ENCODE data around the gene ZNF575.

DNA sequence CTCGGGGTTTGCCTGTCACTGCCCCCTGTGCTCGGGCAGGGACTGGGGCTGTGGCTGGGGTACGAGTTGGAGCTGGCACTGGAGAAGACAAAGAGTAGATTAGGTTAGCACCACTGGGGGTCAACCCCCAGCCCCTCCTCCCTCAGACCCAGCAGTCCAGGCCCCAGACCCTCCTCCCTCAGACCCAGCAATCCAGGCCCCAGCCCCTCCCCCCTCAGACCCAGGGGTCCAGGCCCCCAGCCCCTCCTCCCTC is 19.1 kb downstream of the ZNF575 start:
- TF ChIP-seq, protein P1, sequence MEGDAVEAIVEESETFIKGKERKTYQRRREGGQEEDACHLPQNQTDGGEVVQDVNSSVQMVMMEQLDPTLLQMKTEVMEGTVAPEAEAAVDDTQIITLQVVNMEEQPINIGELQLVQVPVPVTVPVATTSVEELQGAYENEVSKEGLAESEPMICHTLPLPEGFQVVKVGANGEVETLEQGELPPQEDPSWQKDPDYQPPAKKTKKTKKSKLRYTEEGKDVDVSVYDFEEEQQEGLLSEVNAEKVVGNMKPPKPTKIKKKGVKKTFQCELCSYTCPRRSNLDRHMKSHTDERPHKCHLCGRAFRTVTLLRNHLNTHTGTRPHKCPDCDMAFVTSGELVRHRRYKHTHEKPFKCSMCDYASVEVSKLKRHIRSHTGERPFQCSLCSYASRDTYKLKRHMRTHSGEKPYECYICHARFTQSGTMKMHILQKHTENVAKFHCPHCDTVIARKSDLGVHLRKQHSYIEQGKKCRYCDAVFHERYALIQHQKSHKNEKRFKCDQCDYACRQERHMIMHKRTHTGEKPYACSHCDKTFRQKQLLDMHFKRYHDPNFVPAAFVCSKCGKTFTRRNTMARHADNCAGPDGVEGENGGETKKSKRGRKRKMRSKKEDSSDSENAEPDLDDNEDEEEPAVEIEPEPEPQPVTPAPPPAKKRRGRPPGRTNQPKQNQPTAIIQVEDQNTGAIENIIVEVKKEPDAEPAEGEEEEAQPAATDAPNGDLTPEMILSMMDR (IDR thresholded peaks at IDR 0.05; ENCODE audit: insufficient read depth, low read depth, low read length): no peak
- no peak for TF ChIP-seq EZH2 (IDR thresholded peaks at IDR 0.05; ENCODE audit: insufficient read depth, low read length)
